Measurements from ENCODE around the gene ALPG. TPM values are rescaled to one million over a fixed set of nuclear protein-coding genes. Genes with fewer than 3 reads are reported as not detected.
"Not testable (repeated sequence)": the region's sequence is repeated elsewhere in the genome, so short reads cannot be mapped to it uniquely, and the experiment has no call there.

ALPG gene
- total RNA-seq, 1 donor from 2014 or later = not detected

DNA sequence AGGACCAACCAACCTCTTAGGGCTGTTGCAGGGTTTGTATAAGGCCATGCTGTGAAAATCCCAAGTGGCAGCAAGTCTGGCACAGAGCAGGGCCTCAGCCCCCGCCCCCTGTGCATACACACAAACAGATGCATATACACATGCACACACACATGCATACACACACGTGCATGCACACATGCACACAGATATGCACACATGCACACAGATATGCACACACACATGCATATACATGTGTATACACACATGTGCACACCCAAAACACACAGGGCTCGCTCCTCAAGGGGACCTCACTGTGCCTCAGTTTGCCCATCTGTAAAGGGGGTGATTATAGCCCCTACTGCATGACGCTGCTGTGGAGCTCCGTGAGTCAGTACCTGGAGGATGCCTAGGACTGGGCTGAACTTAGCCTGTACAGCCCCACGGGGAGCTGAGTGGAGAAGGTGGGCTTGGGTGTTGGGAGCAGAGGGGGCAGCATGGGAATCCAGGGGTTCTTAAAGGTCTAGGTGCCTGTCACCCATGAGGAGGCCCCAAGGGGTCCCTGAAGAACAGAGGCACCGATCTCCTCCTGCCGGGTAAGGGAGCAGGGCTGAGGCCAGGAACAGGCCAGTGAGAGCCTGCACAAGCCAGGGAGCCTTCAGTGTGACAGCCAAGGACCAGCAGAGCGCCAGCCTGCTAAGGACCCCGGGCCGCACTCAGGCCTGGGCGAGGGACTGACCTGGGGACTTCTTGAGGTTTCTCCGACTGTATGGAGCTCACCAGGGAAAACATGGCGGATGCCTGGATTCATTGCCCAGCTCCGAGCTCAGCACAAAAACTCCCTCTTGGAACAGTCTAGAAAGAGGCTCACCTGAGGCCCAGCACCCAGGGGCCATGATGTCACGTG lies 25.3 kb downstream of the ALPG start:
- Histone ChIP-seq H3K9ac (ENCODE audit: low read depth in 1 of 3, low read length in 3 of 3) (no peak overlapping the region), H3K36me3 (ENCODE audit: control insufficient read depth in 3 of 3, insufficient read depth in 3 of 3, low read length in 3 of 3) (no peaks in the 10 kb centered on the region), H3K27ac (ENCODE audit: low read depth, low read length) (no peak overlapping the region), H3K9me3 (ENCODE audit: control insufficient read depth in 3 of 3, low read length in 3 of 3) (no peaks in the 10 kb centered on the region), H3K4me3 (ENCODE audit: low read length in 3 of 3) (no peak overlapping the region), H3K27me3 (ENCODE audit: control insufficient read depth in 3 of 3, insufficient read depth in 3 of 3, low read length in 3 of 3) (peaks cover 0 to 13% (median 0%) of the 10 kb centered on the region in 3 donors), H3K4me1 (ENCODE audit: control insufficient read depth in 3 of 3, insufficient read depth in 3 of 3, low read length in 3 of 3) (no peaks in the 10 kb centered on the region)

DNA sequence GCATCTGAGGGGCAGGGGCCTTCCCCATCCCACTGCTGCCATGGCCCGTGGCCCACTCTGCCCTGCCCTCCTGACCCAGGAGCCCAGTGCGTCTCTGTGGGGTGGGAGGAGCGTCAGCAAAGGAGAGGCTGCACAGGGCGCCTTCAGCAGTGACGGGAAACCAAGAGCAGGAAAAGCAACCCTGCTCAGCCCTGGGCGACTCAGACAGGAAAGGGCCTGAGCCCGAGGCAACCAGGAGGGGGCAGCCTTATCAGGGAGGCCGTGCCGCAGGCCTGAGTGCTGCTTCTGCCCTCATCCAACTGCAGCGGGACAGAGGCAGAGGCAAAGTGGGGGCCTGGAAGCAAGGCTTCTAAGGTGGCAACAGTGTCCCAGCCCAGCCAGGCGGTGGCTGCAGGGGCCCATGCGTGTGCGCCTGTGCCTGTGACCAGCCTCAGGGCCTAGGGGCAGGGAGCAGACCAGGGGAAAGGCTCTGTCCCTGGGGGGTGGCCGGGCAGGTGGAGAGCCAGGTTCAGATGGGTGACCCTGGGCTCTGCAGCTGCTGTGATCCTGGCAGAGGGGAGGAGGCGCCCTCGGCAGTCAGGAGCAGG lies 26.0 kb downstream of the ALPG start:
- Histone ChIP-seq H3K36me3 (ENCODE audit: control insufficient read depth in 3 of 3, insufficient read depth in 3 of 3, low read length in 3 of 3) (no peaks in the 10 kb centered on the region), H3K27me3 (ENCODE audit: control insufficient read depth in 3 of 3, insufficient read depth in 3 of 3, low read length in 3 of 3) (peaks cover 0 to 15% (median 0%) of the 10 kb centered on the region in 3 donors), H3K9ac (ENCODE audit: low read depth in 1 of 3, low read length in 3 of 3) (no peak overlapping the region), H3K4me1 (ENCODE audit: control insufficient read depth in 3 of 3, insufficient read depth in 3 of 3, low read length in 3 of 3) (no peaks in the 10 kb centered on the region), H3K27ac (ENCODE audit: low read depth, low read length) (no peak overlapping the region), H3K9me3 (ENCODE audit: control insufficient read depth in 3 of 3, low read length in 3 of 3) (no peaks in the 10 kb centered on the region), H3K4me3 (ENCODE audit: low read length in 3 of 3) (no peak overlapping the region)

DNA sequence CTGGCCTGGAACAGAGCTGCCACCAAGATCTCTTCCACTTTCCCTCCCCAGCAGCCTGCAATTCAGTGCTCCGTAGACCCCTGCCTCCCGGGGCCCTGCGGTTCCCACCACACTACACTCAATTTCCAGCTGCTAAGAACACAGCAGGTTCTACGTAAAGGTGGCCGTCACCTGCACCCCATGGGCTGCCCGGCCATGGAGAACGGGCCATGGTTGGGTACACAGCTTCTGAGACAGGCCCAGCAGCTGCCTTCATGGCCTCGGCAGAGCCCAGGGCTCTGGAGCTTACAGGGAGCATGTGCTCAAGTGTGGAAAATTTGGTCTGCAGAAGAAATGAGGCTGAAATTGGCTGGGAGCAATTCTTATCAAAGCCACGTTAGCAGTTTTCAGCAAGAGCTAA lies 27.0 kb downstream of the ALPG start:
- not testable (repeated sequence) for H3K36me3 ChIP-seq (ENCODE audit: control insufficient read depth in 3 of 3, insufficient read depth in 3 of 3, low read length in 3 of 3); H3K9ac ChIP-seq (ENCODE audit: low read depth in 1 of 3, low read length in 3 of 3); H3K9me3 ChIP-seq (ENCODE audit: control insufficient read depth in 3 of 3, low read length in 3 of 3); H3K4me3 ChIP-seq (ENCODE audit: low read length in 3 of 3); H3K27ac ChIP-seq (ENCODE audit: low read depth, low read length); H3K4me1 ChIP-seq (ENCODE audit: control insufficient read depth in 3 of 3, insufficient read depth in 3 of 3, low read length in 3 of 3)
- peaks cover 0 to 15% (median 3%) of the 10 kb centered on the region in 3 donors for H3K27me3 ChIP-seq (ENCODE audit: control insufficient read depth in 3 of 3, insufficient read depth in 3 of 3, low read length in 3 of 3)

DNA sequence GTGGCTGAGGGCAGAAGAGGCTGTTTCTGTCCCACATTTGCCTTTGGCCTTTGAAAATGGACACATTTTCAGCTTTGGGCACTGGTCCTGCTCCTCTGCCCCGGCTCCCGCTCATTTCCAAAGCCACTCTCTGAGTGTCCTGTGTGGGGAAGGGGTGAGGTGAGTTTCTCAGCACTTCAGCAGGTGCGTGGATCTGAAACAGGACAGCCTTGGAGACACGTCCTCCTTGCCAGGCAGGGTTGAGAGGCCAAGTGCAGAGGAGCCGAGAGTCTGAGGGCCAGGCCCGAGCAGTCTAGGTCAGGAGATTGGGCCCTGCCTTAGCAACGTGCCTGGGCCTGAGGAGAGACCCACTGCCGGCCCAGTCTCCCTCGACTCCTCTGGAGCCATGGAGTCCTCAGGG lies 27.4 kb downstream of the ALPG start:
- no peak overlapping the region for H3K9ac ChIP-seq (ENCODE audit: low read depth in 1 of 3, low read length in 3 of 3)
- H3K27me3 ChIP-seq (ENCODE audit: control insufficient read depth in 3 of 3, insufficient read depth in 3 of 3, low read length in 3 of 3) = peaks cover 0 to 17% (median 3%) of the 10 kb centered on the region in 3 donors
- H3K4me1 ChIP-seq (ENCODE audit: control insufficient read depth in 3 of 3, insufficient read depth in 3 of 3, low read length in 3 of 3) = no peaks in the 10 kb centered on the region
- H3K36me3 ChIP-seq (ENCODE audit: control insufficient read depth in 3 of 3, insufficient read depth in 3 of 3, low read length in 3 of 3) = no peaks in the 10 kb centered on the region
- H3K27ac ChIP-seq (ENCODE audit: low read depth, low read length) = no peak overlapping the region
- H3K9me3 ChIP-seq (ENCODE audit: control insufficient read depth in 3 of 3, low read length in 3 of 3) = no peaks in the 10 kb centered on the region
- H3K4me3 ChIP-seq (ENCODE audit: low read length in 3 of 3) = no peak overlapping the region

DNA sequence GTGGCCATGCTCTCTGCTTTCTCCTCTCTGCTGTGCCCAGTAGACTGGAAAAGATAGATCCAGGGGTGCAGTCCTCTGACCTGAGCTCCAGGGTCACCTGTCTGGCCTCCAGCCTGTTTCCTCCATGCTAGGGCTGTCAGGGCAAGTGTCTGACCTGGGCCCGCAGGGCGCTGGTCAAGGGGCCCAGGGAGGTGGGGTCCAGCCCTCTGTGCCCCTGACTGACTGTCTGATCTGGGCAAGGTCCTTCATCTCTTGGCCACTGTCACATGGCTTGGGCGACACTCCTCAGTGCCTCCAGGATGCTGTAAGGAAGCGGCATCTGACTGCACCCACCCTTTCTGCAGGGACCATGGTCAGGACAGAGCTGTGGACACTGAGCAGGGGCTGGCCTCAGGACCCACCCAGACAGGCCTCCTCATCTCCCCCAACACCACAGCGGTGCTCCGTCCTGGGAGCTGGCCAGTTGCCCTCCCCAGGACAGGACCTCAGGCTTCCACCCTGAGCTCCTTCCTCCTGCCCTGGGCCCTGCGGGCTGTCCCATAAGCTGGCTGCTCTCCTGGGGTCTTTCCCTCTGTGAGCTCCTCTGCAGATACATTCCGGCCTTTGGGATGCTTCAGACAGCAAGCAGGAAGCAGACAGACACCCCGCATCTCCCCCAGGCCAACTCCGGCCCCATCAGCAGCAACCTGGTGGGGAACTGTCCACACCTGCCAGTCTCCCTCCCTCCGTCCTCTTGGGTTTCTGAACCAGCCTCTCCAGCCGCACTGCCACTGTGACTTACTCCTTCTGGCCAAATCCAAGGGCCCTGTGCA lies 28.1 kb downstream of the ALPG start:
- no peak overlapping the region for H3K4me3 ChIP-seq (ENCODE audit: low read length in 3 of 3)
- no peaks in the 10 kb centered on the region for H3K36me3 ChIP-seq (ENCODE audit: control insufficient read depth in 3 of 3, insufficient read depth in 3 of 3, low read length in 3 of 3)
- peaks cover 0 to under 1% (median under 1%) of the 10 kb centered on the region in 3 donors for H3K4me1 ChIP-seq (ENCODE audit: control insufficient read depth in 3 of 3, insufficient read depth in 3 of 3, low read length in 3 of 3)
- no peaks in the 10 kb centered on the region for H3K9me3 ChIP-seq (ENCODE audit: control insufficient read depth in 3 of 3, low read length in 3 of 3)
- H3K27ac ChIP-seq (ENCODE audit: low read depth, low read length) = no peak overlapping the region
- H3K27me3 ChIP-seq (ENCODE audit: control insufficient read depth in 3 of 3, insufficient read depth in 3 of 3, low read length in 3 of 3) = peaks cover 0 to 20% (median 3%) of the 10 kb centered on the region in 3 donors
- no peak overlapping the region for H3K9ac ChIP-seq (ENCODE audit: low read depth in 1 of 3, low read length in 3 of 3)

DNA sequence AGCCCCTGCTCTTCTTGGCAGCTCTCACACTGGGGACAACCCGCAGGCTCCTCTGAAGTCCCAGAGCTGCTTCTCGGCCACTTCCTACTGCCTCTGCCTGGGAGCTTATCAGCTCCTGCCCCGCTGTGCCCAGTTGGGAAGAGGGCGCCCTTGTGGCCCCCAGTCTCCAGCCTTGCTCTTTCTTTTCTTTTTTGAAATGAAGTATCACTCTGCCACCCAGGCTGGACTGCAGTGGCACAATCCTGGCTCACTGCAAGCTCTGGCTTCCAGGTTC lies 28.7 kb downstream of the ALPG start:
- H3K36me3 ChIP-seq (ENCODE audit: control insufficient read depth in 3 of 3, insufficient read depth in 3 of 3, low read length in 3 of 3) = no peaks in the 10 kb centered on the region
- peaks cover 0 to 4% (median 4%) of the 10 kb centered on the region in 3 donors for H3K4me1 ChIP-seq (ENCODE audit: control insufficient read depth in 3 of 3, insufficient read depth in 3 of 3, low read length in 3 of 3)
- no peaks in the 10 kb centered on the region for H3K9me3 ChIP-seq (ENCODE audit: control insufficient read depth in 3 of 3, low read length in 3 of 3)
- H3K27ac ChIP-seq (ENCODE audit: low read depth, low read length) = no peak overlapping the region
- H3K9ac ChIP-seq (ENCODE audit: low read depth in 1 of 3, low read length in 3 of 3) = no peak overlapping the region
- no peak overlapping the region for H3K4me3 ChIP-seq (ENCODE audit: low read length in 3 of 3)
- H3K27me3 ChIP-seq (ENCODE audit: control insufficient read depth in 3 of 3, insufficient read depth in 3 of 3, low read length in 3 of 3) = peaks cover 0 to 20% (median 3%) of the 10 kb centered on the region in 3 donors

DNA sequence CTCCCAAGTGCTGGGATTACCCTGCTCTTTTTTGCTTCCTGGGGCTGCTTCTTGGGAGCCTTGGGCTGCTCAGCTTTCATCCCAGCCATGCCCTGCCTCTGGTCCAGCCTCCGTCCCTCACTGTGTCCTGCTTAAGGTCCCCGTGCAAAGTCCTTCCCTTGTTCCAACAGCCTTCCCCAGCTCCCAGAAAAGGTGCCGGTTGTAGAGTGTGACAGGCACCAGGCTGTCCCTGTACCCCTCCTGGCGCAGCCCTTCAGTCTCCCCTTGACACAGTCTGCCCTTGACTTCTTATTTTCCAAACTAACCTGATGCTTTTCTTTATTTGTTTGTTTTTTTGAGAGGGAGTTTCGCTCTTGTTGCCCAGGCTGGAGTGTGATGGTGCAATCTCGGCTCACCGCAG lies 29.2 kb downstream of the ALPG start:
- Histone ChIP-seq H3K9ac (ENCODE audit: low read depth in 1 of 3, low read length in 3 of 3) (no peak overlapping the region), H3K4me3 (ENCODE audit: low read length in 3 of 3) (no peak overlapping the region), H3K36me3 (ENCODE audit: control insufficient read depth in 3 of 3, insufficient read depth in 3 of 3, low read length in 3 of 3) (no peaks in the 10 kb centered on the region), H3K27ac (ENCODE audit: low read depth, low read length) (no peak overlapping the region), H3K9me3 (ENCODE audit: control insufficient read depth in 3 of 3, low read length in 3 of 3) (no peaks in the 10 kb centered on the region), H3K27me3 (ENCODE audit: control insufficient read depth in 3 of 3, insufficient read depth in 3 of 3, low read length in 3 of 3) (peaks cover 0 to 22% (median 3%) of the 10 kb centered on the region in 3 donors), H3K4me1 (ENCODE audit: control insufficient read depth in 3 of 3, insufficient read depth in 3 of 3, low read length in 3 of 3) (peaks cover 0 to 6% (median 4%) of the 10 kb centered on the region in 3 donors)

DNA sequence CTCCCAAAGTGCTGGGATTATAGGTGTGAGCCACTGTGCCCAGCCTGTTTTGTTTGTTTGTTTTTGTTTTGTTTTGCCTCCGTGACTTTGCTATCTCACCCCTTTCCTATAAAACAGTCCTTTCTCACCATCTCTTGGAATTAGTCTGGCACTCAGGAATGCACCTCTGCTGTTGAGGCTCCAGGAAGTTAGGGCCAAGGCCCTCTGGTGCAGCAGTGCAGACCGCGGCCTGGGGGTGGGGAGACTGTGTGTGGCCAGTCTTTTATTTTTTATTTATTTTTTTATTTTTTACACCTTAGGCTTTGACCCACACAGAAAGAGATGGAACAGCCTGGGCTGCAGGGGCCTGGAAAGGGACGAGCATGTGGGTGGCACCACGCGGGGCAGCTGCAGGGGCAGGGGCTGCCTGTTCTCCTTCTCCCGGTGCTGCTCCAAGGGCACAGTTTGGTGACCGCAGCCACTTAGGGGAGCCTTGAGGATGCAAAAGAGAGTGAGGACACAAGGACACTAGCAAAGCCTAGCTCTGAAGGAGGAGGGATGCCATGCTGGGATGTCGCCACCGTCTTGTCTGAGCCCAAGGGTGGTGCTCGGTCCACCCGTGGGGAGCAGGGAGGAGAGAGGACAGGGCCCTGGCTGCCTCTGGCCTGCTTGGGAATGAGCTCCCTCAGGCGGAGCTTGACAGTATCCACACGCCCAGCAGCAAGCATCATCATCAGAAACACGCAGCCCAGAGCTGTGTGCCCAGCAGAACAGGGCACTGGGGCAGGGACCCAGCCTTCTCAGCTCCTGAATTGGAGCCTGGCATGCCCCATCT lies 29.9 kb downstream of the ALPG start:
- H3K27ac ChIP-seq (ENCODE audit: low read depth, low read length) = no peak overlapping the region
- no peak overlapping the region for H3K9ac ChIP-seq (ENCODE audit: low read depth in 1 of 3, low read length in 3 of 3)
- peaks cover 0 to 24% (median 3%) of the 10 kb centered on the region in 3 donors for H3K27me3 ChIP-seq (ENCODE audit: control insufficient read depth in 3 of 3, insufficient read depth in 3 of 3, low read length in 3 of 3)
- no peaks in the 10 kb centered on the region for H3K36me3 ChIP-seq (ENCODE audit: control insufficient read depth in 3 of 3, insufficient read depth in 3 of 3, low read length in 3 of 3)
- H3K4me3 ChIP-seq (ENCODE audit: low read length in 3 of 3) = no peak overlapping the region
- no peaks in the 10 kb centered on the region for H3K9me3 ChIP-seq (ENCODE audit: control insufficient read depth in 3 of 3, low read length in 3 of 3)
- peaks cover 0 to 7% (median 4%) of the 10 kb centered on the region in 3 donors for H3K4me1 ChIP-seq (ENCODE audit: control insufficient read depth in 3 of 3, insufficient read depth in 3 of 3, low read length in 3 of 3)

DNA sequence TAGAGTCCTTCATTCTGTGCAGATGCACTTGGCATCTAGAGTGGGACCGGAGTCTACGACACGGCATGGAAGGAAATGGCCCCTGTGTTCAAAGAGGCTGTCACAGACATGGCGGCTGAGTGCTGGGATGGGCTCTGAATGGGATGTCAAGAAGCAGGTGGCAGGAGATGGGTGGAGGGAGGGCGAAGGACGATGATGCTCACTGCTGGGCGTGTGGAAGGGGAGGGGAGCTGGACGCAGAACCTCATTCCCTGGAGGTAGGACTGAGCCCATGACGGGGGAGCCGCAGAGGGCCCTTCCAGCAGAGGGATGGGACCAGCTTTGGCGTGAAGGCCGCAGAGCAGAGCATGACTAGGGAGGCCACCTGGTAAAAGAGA lies 30.5 kb downstream of the ALPG start:
- H3K36me3 ChIP-seq (ENCODE audit: control insufficient read depth in 3 of 3, insufficient read depth in 3 of 3, low read length in 3 of 3) = no peaks in the 10 kb centered on the region
- H3K4me1 ChIP-seq (ENCODE audit: control insufficient read depth in 3 of 3, insufficient read depth in 3 of 3, low read length in 3 of 3) = peaks cover 0 to 7% (median 4%) of the 10 kb centered on the region in 3 donors
- H3K9ac ChIP-seq (ENCODE audit: low read depth in 1 of 3, low read length in 3 of 3) = no peak overlapping the region
- H3K4me3 ChIP-seq (ENCODE audit: low read length in 3 of 3) = no peak overlapping the region
- H3K27ac ChIP-seq (ENCODE audit: low read depth, low read length) = no peak overlapping the region
- no peaks in the 10 kb centered on the region for H3K9me3 ChIP-seq (ENCODE audit: control insufficient read depth in 3 of 3, low read length in 3 of 3)
- peaks cover 0 to 19% (median 3%) of the 10 kb centered on the region in 3 donors for H3K27me3 ChIP-seq (ENCODE audit: control insufficient read depth in 3 of 3, insufficient read depth in 3 of 3, low read length in 3 of 3)
